ENCODE measurements around the gene TRIOBP.

Gene TRIOBP

GRCh38 chr22:37817705-37818408, 121.0 kb downstream of the TRIOBP start:
- Histone ChIP-seq H3K4me1 (ENCODE audit: control insufficient read depth in 2 of 2, insufficient read depth in 2 of 2, low read length in 2 of 2) (peaks cover 14% of the 10 kb centered on the region in 2 donors), H3K27me3 (ENCODE audit: control insufficient read depth in 2 of 2, insufficient read depth in 2 of 2, low read length in 2 of 2) (peaks cover 0 to 6% of the 10 kb centered on the region in 2 donors), H3K9ac (ENCODE audit: low read depth in 1 of 2, low read length in 2 of 2) (peak overlapping the region; percentile 51 to 63), H3K9me3 (ENCODE audit: control insufficient read depth in 2 of 2, low read length in 2 of 2) (no peaks in the 10 kb centered on the region), H3K36me3 (ENCODE audit: control insufficient read depth in 2 of 2, insufficient read depth in 2 of 2, low read length in 2 of 2) (no peaks in the 10 kb centered on the region), H3K27ac (ENCODE audit: low read depth in 2 of 2, low read length in 2 of 2) (no peak overlapping the region), H3K4me3 (ENCODE audit: low read length in 2 of 2) (peak overlapping the region; percentile 51 to 62)

- Histone ChIP-seq H3K9ac (ENCODE audit: low read depth in 1 of 2, low read length in 2 of 2) (peak overlapping the region in 1 of 2 donors; percentile 52), H3K27ac (ENCODE audit: low read depth in 2 of 2, low read length in 2 of 2) (no peak overlapping the region), H3K4me1 (ENCODE audit: control insufficient read depth in 2 of 2, insufficient read depth in 2 of 2, low read length in 2 of 2) (peaks cover 14% of the 10 kb centered on the region in 2 donors)
Measured at GRCh38 chr22:37818409-37819104, 121.7 kb downstream of the TRIOBP start.

GRCh38 chr22:37819105-37819433, 122.2 kb downstream of the TRIOBP start:
- Histone ChIP-seq H3K9ac (ENCODE audit: low read depth in 1 of 2, low read length in 2 of 2) (no peak overlapping the region), H3K27ac (ENCODE audit: low read depth in 2 of 2, low read length in 2 of 2) (no peak overlapping the region), H3K27me3 (ENCODE audit: control insufficient read depth in 2 of 2, insufficient read depth in 2 of 2, low read length in 2 of 2) (peaks cover 3 to 6% of the 10 kb centered on the region in 2 donors), H3K4me1 (ENCODE audit: control insufficient read depth in 2 of 2, insufficient read depth in 2 of 2, low read length in 2 of 2) (peaks cover 14% of the 10 kb centered on the region in 2 donors), H3K36me3 (ENCODE audit: control insufficient read depth in 2 of 2, insufficient read depth in 2 of 2, low read length in 2 of 2) (no peaks in the 10 kb centered on the region), H3K4me3 (ENCODE audit: low read length in 2 of 2) (peak overlapping the region; percentile 51 to 62), H3K9me3 (ENCODE audit: control insufficient read depth in 2 of 2, low read length in 2 of 2) (no peaks in the 10 kb centered on the region)

More at GRCh38 chr22:37818409-37819104, 121.7 kb downstream of the TRIOBP start:
- Histone ChIP-seq H3K4me3 (ENCODE audit: low read length in 2 of 2) (peak overlapping the region; percentile 51 to 62), H3K27me3 (ENCODE audit: control insufficient read depth in 2 of 2, insufficient read depth in 2 of 2, low read length in 2 of 2) (peaks cover 3 to 6% of the 10 kb centered on the region in 2 donors), H3K36me3 (ENCODE audit: control insufficient read depth in 2 of 2, insufficient read depth in 2 of 2, low read length in 2 of 2) (no peaks in the 10 kb centered on the region), H3K9me3 (ENCODE audit: control insufficient read depth in 2 of 2, low read length in 2 of 2) (no peaks in the 10 kb centered on the region)

GRCh38 chr22:37820350-37820749, 123.5 kb downstream of the TRIOBP start:
- Histone ChIP-seq H3K27me3 (ENCODE audit: control insufficient read depth in 2 of 2, insufficient read depth in 2 of 2, low read length in 2 of 2) (peaks cover 4 to 6% of the 10 kb centered on the region in 2 donors), H3K4me3 (ENCODE audit: low read length in 2 of 2) (no peak overlapping the region), H3K9me3 (ENCODE audit: control insufficient read depth in 2 of 2, low read length in 2 of 2) (no peaks in the 10 kb centered on the region), H3K27ac (ENCODE audit: low read depth in 2 of 2, low read length in 2 of 2) (no peak overlapping the region), H3K9ac (ENCODE audit: low read depth in 1 of 2, low read length in 2 of 2) (no peak overlapping the region), H3K36me3 (ENCODE audit: control insufficient read depth in 2 of 2, insufficient read depth in 2 of 2, low read length in 2 of 2) (no peaks in the 10 kb centered on the region), H3K4me1 (ENCODE audit: control insufficient read depth in 2 of 2, insufficient read depth in 2 of 2, low read length in 2 of 2) (peaks cover 15 to 17% of the 10 kb centered on the region in 2 donors)

- Histone ChIP-seq H3K36me3 (ENCODE audit: control insufficient read depth in 2 of 2, insufficient read depth in 2 of 2, low read length in 2 of 2) (no peaks in the 10 kb centered on the region), H3K27me3 (ENCODE audit: control insufficient read depth in 2 of 2, insufficient read depth in 2 of 2, low read length in 2 of 2) (peaks cover 4 to 6% of the 10 kb centered on the region in 2 donors), H3K4me1 (ENCODE audit: control insufficient read depth in 2 of 2, insufficient read depth in 2 of 2, low read length in 2 of 2) (peaks cover 15 to 17% of the 10 kb centered on the region in 2 donors), H3K9me3 (ENCODE audit: control insufficient read depth in 2 of 2, low read length in 2 of 2) (no peaks in the 10 kb centered on the region), H3K27ac (ENCODE audit: low read depth in 2 of 2, low read length in 2 of 2) (no peak overlapping the region), H3K4me3 (ENCODE audit: low read length in 2 of 2) (no peak overlapping the region), H3K9ac (ENCODE audit: low read depth in 1 of 2, low read length in 2 of 2) (no peak overlapping the region)
Measured at GRCh38 chr22:37822079-37822833, 125.4 kb downstream of the TRIOBP start.

- Histone ChIP-seq H3K27ac (ENCODE audit: low read depth in 2 of 2, low read length in 2 of 2) (no peak within 1 kb of the TSS), H3K36me3 (ENCODE audit: control insufficient read depth in 2 of 2, insufficient read depth in 2 of 2, low read length in 2 of 2) (peaks cover 0 to 2% of the 10 kb centered on the region in 2 donors), H3K9me3 (ENCODE audit: control insufficient read depth in 2 of 2, low read length in 2 of 2) (no peaks in the 10 kb centered on the region), H3K9ac (ENCODE audit: low read depth in 1 of 2, low read length in 2 of 2) (no peak within 1 kb of the TSS), H3K27me3 (ENCODE audit: control insufficient read depth in 2 of 2, insufficient read depth in 2 of 2, low read length in 2 of 2) (peaks cover 4 to 6% of the 10 kb centered on the region in 2 donors), H3K4me3 (ENCODE audit: low read length in 2 of 2) (peak within 1 kb of the TSS in 1 of 2 donors; percentile 35), H3K4me1 (ENCODE audit: control insufficient read depth in 2 of 2, insufficient read depth in 2 of 2, low read length in 2 of 2) (peaks cover 8 to 10% of the 10 kb centered on the region in 2 donors)
Measured at GRCh38 chr22:37823134-37823985, 126.5 kb downstream of the TRIOBP start, which contains the start of gene GALR3. TSS of gene GALR3 (plus strand) at chr22:37823382. CDS start at chr22:37823407, 25 bp downstream.

- H3K4me1 ChIP-seq (ENCODE audit: control insufficient read depth in 2 of 2, insufficient read depth in 2 of 2, low read length in 2 of 2), result peaks cover 2 to 3% of the 10 kb centered on the region in 2 donors
- H3K27ac ChIP-seq (ENCODE audit: low read depth in 2 of 2, low read length in 2 of 2), result no peak overlapping the region
- H3K27me3 ChIP-seq (ENCODE audit: control insufficient read depth in 2 of 2, insufficient read depth in 2 of 2, low read length in 2 of 2), result peaks cover 4 to 6% of the 10 kb centered on the region in 2 donors
- H3K9ac ChIP-seq (ENCODE audit: low read depth in 1 of 2, low read length in 2 of 2), result peak overlapping the region in 1 of 2 donors; percentile 1
- H3K9me3 ChIP-seq (ENCODE audit: control insufficient read depth in 2 of 2, low read length in 2 of 2), result no peaks in the 10 kb centered on the region
- H3K4me3 ChIP-seq (ENCODE audit: low read length in 2 of 2), result peak overlapping the region; percentile 35 to 37
- peaks cover 2 to 10% of the 10 kb centered on the region in 2 donors for H3K36me3 ChIP-seq (ENCODE audit: control insufficient read depth in 2 of 2, insufficient read depth in 2 of 2, low read length in 2 of 2)
Measured at GRCh38 chr22:37824674-37825641, 128.1 kb downstream of the TRIOBP start.
